Measurements from ENCODE around the gene C2orf92. TPM values are rescaled to one million over a fixed set of nuclear protein-coding genes. Genes with fewer than 3 reads are reported as not detected.
A peak's percentile ranks its signal among the peaks of the same experiment; 100 is the strongest.

Gene C2orf92
- total and polyA plus RNA-seq, 4 donors, result 9.2 to 23.2 (median 13.7) TPM

Small RNA genes lying within 50 kb of the gene (small RNA-seq; reads per million reads assigned to genes)
- 0.41 reads per million, percentile 46 among the genes with 10 or more reads in this experiment for gene RNU4-8P (ENCODE audit: low replicate concordance)

Other genes starting within 250 kb of the C2orf92 start
- gene ANKRD36B, start 79.8 kb upstream of the C2orf92 start, total RNA-seq, result 100 to 1,000 TPM in 1 of 2 donors, 10 to 100 TPM in 1; 88.5 to 114 TPM
- gene ANKRD36B, start 79.8 kb upstream of the C2orf92 start, polyA plus RNA-seq (ENCODE audit: insufficient read length in 2 of 2), result 10 to 100 TPM; 18.1 to 23.9 TPM
- 100 to 1,000 TPM; 278 to 369 TPM for gene COX5B, start 23.7 kb upstream of the C2orf92 start, total RNA-seq
- gene COX5B, start 23.7 kb upstream of the C2orf92 start, polyA plus RNA-seq (ENCODE audit: insufficient read length in 2 of 2), result 100 to 1,000 TPM; 248 to 267 TPM
- 10 to 100 TPM; 44.0 to 55.1 TPM for gene ACTR1B, start 5.7 kb upstream of the C2orf92 start, total RNA-seq
- 10 to 100 TPM; 72.5 to 77.3 TPM for gene ACTR1B, start 5.7 kb upstream of the C2orf92 start, polyA plus RNA-seq (ENCODE audit: insufficient read length in 2 of 2)
- gene ZAP70, start 43.9 kb downstream of the C2orf92 start, total RNA-seq, result 1 to 10 TPM in 1 of 2 donors, under 1 TPM in 1; 0.40 to 1.9 TPM
- 1 to 10 TPM; 1.9 to 2.1 TPM for gene ZAP70, start 43.9 kb downstream of the C2orf92 start, polyA plus RNA-seq (ENCODE audit: insufficient read length in 2 of 2)